Fibroblast of skin of abdomen (primary cell): Measurements from ENCODE around the gene MTRF1L.
A peak's percentile ranks its signal among the peaks of the same experiment; 100 is the strongest.
"Not testable (repeated sequence)": the region's sequence is repeated elsewhere in the genome, so short reads cannot be mapped to it uniquely, and the experiment has no call there.

Experiments used
- DNase-seq: peaks from one replicate; pipeline ENCODE4 v3.0.0-alpha.2; 2013

Gene MTRF1L

GRCh38 chr6:153001767-153002612 lies 519 bp downstream of the MTRF1L start:
- no peak for DNase-seq

GRCh38 chr6:153000790-153001189 lies 1.7 kb downstream of the MTRF1L start:
- DNase-seq: not testable (repeated sequence)

GRCh38 chr6:153000243-153000642 lies 2.3 kb downstream of the MTRF1L start:
- no peak for DNase-seq

- not testable (repeated sequence) for DNase-seq
Measured at GRCh38 chr6:152999538-152999937, 3.0 kb downstream of the MTRF1L start.

GRCh38 chr6:152993847-152994246 lies 8.7 kb downstream of the MTRF1L start:
- no peak for DNase-seq

GRCh38 chr6:152993431-152993830 lies 9.1 kb downstream of the MTRF1L start:
- DNase-seq: no peak

- no peak for DNase-seq
Measured at GRCh38 chr6:152986978-152987377, 15.5 kb downstream of the MTRF1L start.

- DNase-seq: not testable (repeated sequence)
Measured at GRCh38 chr6:152985300-152985699, 17.2 kb downstream of the MTRF1L start.

- no peak for DNase-seq
Measured at GRCh38 chr6:152984513-152984872, 18.0 kb downstream of the MTRF1L start.

- DNase-seq: peak; percentile 78
Measured at GRCh38 chr6:152983637-152984512, 18.6 kb downstream of the MTRF1L start.

- peak; percentile 99 for DNase-seq
Measured at GRCh38 chr6:152982904-152983636, 19.4 kb downstream of the MTRF1L start, which contains the start of gene FBXO5. Gene FBXO5 (minus strand): TSS chr6:152983041. CDS start chr6:152982959, 82 bp downstream.

GRCh38 chr6:152981989-152982903 lies 20.3 kb downstream of the MTRF1L start:
- no peak for DNase-seq

GRCh38 chr6:152981219-152981618 lies 21.3 kb downstream of the MTRF1L start:
- DNase-seq: no peak

GRCh38 chr6:152980656-152981055 lies 21.9 kb downstream of the MTRF1L start:
- DNase-seq: no peak

GRCh38 chr6:152979116-152979515 lies 23.4 kb downstream of the MTRF1L start:
- DNase-seq: no peak

GRCh38 chr6:152978058-152978457 lies 24.5 kb downstream of the MTRF1L start:
- DNase-seq: no peak

GRCh38 chr6:152977556-152977955 lies 25.0 kb downstream of the MTRF1L start:
- no peak for DNase-seq

- DNase-seq: no peak
Measured at GRCh38 chr6:152976749-152977148, 25.8 kb downstream of the MTRF1L start.

- no peak for DNase-seq
Measured at GRCh38 chr6:152975204-152975915, 27.1 kb downstream of the MTRF1L start.

GRCh38 chr6:152973916-152974315 lies 28.6 kb downstream of the MTRF1L start:
- no peak for DNase-seq
